ENCODE data around the gene RPA1.

Gene RPA1

DNA sequence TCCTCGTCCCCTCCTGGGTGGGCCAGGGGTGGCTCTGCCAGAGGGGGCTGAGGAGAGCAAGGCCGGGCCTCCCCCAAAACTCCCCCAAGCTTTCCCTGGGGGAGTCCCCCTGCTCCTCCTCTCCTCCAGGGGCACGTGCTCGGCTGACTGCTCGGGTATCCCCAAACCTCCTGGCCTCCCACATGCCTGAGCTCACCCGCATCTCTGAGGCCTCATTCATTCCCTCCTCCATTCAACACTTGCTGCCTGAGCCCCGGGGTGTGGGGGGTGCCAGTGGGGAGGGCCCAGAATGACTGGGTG lies 112.2 kb downstream of the RPA1 start:
- TF ChIP-seq CTCF (IDR thresholded peaks at IDR 0.05) = no peak

DNA sequence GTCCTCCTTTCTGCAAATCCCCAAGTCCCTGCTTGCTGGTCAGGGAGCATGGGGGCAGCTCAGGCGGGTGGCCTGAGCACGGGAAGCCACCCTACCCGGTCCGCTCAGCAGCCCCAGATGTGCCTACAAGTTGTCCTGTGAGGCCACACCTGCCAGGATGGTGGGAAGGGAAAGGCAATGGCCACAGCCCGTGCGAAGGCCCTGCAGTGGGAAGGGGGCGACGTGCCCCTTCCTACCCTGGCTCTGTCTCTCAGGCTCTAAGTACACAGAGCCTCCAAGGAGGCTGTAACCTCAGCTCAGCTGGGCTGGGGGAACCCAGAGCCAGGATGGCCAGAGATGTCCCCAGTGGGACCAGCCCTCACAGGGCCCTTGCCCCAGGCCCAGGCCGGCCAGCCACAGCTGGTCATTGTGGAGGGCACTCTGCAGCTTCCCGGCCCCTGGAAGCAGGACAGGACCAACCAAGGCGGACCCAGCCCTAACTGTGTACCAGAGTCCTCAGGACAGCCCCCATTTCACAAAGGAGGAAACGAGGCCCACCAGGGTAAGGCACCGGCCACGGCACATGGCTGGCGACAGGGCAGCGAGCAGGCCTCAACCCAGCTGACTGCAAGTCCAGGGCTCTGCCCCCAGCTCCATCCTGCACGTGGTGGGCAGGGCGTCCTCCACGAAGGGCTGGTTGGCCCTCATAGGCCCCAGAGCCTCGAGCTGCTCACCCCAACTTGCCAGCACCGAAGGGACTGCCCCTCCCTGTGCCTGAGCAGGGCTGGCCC lies 113.0 kb downstream of the RPA1 start:
- TF ChIP-seq CTCF (IDR thresholded peaks at IDR 0.05) = no peak

DNA sequence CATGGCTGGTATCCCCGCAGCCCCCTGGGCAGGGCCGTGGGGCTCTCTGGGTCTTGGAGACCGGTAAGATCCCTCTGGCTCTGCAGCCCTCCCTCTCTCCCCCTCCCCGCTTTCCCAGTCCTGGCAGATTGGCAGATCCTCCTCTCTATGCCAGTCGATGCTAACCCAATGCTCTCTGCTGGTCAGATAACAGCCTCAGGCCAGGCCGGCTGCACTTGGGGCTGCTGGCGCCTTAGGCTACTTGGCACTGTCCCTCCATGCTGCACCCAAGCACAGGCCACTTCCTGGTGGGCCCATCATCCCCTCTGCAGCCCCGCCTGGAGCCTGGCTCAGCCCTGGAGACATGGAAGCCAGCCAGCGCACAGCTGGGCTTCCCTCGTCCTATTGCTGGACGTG lies 113.6 kb downstream of the RPA1 start:
- no peak for TF ChIP-seq CTCF (IDR thresholded peaks at IDR 0.05)

- no peak for TF ChIP-seq CTCF (IDR thresholded peaks at IDR 0.05)
Observed at GRCh38 chr17:1945621-1946020, 115.8 kb downstream of the RPA1 start.

DNA sequence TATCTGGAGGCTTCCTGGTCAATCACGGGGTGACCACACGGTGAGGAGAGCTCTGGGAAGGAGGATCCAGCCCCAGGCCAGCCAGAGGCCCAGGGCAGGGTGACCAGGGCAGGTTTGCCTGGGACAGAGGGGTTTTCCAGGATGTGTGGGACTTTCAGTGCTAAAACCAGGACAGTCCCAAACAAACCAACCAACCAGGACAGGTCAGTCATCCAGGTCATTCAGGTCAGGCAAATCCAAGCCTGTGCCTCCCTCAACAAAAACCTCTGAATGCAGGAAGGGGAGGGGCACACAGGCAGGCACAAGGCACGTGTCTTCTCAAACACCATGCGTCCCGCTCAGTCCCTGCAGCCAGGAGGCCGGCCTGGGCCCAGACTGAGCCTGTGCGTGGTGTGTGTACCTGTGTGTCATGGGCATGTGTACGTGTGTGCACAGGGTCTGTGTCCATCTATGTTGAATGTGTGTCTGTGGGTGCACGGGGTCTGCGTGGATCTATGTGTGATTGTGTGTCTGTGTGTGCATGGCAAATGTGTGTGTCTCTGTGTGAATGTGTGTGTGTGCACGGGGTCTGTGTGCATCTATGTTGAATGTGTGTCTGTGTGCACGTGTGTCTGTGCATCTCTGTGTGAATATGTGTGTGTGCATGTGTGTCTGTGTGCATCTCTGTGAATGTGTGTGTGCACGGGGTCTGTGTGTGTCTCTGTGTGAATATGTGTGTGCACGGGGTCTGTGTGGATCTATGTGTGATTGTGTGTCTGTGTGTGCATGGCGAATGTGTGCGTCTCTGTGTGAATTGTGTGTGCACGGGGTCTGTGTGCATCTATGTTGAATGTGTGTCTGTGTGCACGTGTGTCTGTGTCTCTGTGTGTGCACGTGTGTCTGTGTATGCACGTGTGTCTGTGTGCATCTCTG lies 116.5 kb downstream of the RPA1 start:
- TF ChIP-seq CTCF (IDR thresholded peaks at IDR 0.05) = no peak

GRCh38 chr17:1947229-1947742 lies 117.5 kb downstream of the RPA1 start:
- TF ChIP-seq CTCF (IDR thresholded peaks at IDR 0.05) = no peak

DNA sequence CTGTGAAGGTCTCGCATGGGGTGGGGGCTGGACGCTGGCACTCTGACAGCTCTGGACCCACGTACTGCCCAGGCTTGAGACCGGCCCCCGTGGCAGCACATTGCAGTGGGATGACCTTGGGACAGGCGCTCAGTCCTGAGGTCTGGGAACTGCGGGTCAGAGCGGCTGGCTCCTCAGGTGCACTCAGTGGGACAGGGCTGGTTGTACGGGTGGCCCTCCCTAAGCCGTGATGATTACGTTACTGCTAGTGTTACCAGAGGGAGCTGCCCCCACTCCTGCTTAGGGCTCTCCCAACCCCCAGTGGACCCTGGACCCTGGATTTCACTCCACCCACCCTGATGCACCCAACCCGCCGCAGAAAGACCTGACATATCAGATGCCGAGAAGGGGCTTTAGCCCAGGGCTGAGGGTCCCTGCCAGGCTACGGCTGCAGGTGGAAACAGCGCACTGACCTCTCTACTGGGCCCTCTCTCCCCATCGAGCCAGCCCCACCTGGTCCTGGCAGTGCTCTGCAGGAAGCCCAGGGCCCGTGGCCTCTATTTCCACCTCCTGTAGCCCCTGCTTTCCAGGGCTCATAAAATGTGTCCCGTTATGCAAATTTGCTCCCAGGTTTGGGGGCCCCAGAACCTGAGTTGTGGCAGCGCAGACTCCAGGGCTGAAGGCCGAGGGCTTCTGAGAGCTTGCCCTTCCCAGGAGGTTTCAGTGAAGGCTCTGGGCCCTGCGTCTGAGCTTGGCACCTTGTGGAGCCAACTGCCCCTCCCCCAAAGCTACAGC lies 118.1 kb downstream of the RPA1 start:
- no peak for TF ChIP-seq CTCF (IDR thresholded peaks at IDR 0.05)
